HG03108 (cell line): ENCODE data around the gene RNMT.

Experiments used
- ATAC-seq: cut with Tn5 transposase; IDR thresholded peaks from one replicate; pipeline ENCODE4 v1.9.1; 2021; ENCODE audit warnings: moderate library complexity; ENCODE audit not compliant: unreplicated experiment

The RNMT gene

DNA sequence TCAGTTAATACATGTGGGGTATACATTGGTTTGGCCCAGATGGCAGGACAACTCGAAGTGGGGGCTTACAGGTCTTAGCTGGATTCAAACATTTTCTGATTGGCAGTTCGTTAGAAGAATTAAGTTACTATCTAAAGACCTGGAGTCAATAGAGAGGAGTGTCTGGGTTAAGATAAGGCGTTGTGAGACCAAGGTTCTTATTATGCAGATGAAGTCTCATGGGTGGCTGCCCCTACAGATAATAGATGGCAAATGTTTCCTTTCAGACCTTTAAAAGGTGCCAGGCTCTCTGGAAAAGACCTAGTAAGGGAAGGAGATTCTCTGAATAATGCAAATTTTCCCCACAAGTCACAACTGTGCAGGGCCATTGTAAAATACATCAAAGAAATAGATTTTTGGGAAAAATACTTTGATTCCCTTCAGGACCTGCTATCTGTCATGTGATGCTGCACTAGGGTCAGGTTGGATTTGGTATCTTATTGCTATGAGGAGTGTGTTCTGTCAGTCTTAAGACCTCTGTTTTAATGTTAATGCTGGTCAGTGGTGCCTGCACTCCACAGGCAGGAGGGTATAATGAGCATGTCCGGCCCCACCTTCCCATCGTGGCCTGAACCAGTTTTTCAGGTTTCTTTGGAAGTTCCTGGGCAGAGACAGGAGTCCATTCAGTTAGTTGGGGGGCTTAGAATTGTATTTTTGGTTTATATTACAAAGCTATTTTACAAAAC lies 83.2 kb downstream of the RNMT start:
- ATAC-seq = no peak

DNA sequence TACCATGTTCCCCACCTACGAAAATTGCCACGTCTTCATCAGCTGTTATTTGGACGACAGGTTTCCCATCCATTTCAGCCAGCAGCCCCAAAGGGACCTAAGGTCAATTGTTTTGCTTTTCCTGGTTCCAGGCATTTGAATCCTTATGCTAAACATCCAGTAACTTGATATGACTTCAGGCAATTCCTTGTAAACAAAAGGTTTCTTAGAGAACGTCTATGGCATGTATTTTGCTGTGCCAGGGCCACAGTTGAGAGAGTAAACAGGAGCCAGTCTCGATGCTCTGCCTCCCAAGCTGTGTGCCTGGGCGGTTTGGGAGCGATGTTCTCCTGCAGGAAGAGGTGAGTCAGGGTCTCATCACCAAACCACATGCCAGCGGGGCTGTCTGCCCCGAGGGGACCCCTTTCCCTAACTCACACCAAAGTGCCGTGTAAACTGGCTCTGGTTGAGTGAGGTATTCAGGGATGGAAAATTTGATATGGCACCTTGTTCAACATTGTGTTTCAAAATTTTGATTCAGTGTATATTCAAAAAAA lies 84.5 kb downstream of the RNMT start:
- ATAC-seq = no peak

DNA sequence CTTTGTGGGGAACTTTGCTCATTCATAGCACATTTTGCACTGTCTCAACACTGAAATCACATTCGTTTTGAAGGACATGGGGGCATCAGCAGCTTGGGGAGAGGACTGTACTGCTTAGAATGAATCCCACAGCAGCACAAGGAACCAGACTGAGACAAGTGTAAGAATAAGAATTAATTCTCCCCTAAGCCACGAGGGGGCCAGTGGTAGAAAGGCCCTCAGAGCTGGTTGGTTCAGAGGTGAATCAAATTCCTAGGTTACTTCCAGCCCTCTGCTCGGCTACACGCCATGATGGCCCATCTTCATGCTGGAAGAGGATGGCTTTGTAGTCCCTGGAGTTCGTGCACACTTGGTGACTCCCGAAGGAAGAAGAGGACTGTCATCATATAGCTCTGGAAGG lies 85.5 kb downstream of the RNMT start:
- no peak for ATAC-seq

DNA sequence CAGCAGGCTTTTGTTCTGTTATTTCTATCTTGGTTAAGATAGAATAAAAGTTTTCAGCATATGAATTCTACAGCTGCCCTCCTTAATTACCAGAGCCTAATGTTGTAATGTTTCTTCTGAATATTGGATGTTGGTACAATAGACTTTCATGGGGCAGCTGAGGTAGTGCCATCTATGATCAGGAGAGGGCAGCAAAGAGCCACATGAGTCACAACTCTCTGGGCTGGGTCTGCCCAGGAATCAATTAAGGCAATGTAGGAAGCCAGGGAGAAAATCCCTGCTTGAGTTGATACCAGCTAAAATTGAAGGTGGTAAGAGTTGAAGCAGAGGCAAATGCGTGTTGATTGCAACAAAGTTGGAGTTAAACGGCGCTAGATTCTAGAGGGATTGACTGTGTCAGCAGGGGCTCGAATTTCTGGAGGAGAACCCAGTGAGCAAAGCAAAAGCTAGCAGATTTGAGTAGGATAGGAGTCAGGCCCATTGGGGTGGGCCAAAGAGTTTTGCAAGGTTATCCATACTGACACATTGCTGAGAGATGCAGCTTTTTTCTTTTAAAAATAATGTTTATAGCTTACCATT lies 86.9 kb downstream of the RNMT start:
- peak; percentile 67 for ATAC-seq
